Lung microvascular endothelial cell (primary cell): ENCODE data around the gene PEX12. TPM values are rescaled to one million over a fixed set of nuclear protein-coding genes. Genes with fewer than 3 reads are reported as not detected.
"Not testable (repeated sequence)": the region's sequence is repeated elsewhere in the genome, so short reads cannot be mapped to it uniquely, and the experiment has no call there.

Experiments used
- DNase-seq, 2 donors: peaks; one replicate each; pipeline versions ENCODE4 v3.0.0 to v3.0.0-alpha.2; 2010; ENCODE audit warnings: low read depth in 2 of 2
- total RNA-seq: library from RNA; depleted of rRNA; stranded (reverse); fragments of >200 nt; gene quantifications from 2 replicates; pipeline ENCODE4 v1.2.1, GENCODE V29; 2014

The PEX12 gene
- total RNA-seq, 1 donor from 2014 or later, result 3.6 TPM

- no peak for DNase-seq
These were observed 40.7 kb downstream of the PEX12 start, which contains the start of gene SLFN12L for GRCh38 chr17:35537601-35538141. Gene SLFN12L (minus strand): TSS chr17:35537678. CDS start chr17:35522364, 15,314 bp downstream.

- DNase-seq, result no peak
These were observed 41.7 kb downstream of the PEX12 start for GRCh38 chr17:35536664-35537171.

GRCh38 chr17:35535406-35535805, 43.0 kb downstream of the PEX12 start:
- not testable (repeated sequence) for DNase-seq

GRCh38 chr17:35534576-35535093, 43.7 kb downstream of the PEX12 start:
- no peak for DNase-seq

GRCh38 chr17:35531160-35531559, 47.2 kb downstream of the PEX12 start:
- DNase-seq, result no peak

GRCh38 chr17:35529866-35530265, 48.5 kb downstream of the PEX12 start:
- no peak for DNase-seq

- not testable (repeated sequence) for DNase-seq
These were observed 49.0 kb downstream of the PEX12 start for GRCh38 chr17:35529326-35529725.

Other genes with a start within 250 kb of the PEX12 start
- gene SLFN11, start 204.9 kb downstream of the PEX12 start, total RNA-seq, result 28.3 and 55.6 TPM in 2 replicates
- 25.9 and 50.4 TPM in 2 replicates for gene SLFN12, start 146.1 kb downstream of the PEX12 start, total RNA-seq
- gene SLFN13, start 129.8 kb downstream of the PEX12 start, total RNA-seq, result 0.65 and 2.2 TPM in 2 replicates
- 0.20 TPM in 1 of 2 replicates, not detected in the other for gene SLFN12L, start 40.9 kb downstream of the PEX12 start, total RNA-seq
- gene SLFN14, start 17.8 kb downstream of the PEX12 start, total RNA-seq, result not detected in 2 replicates
- 77.8 and 85.9 TPM in 2 replicates for gene AP2B1, start 8.8 kb upstream of the PEX12 start, total RNA-seq
- gene RASL10B, start 153.1 kb upstream of the PEX12 start, total RNA-seq, result under 0.01 TPM in 2 replicates
- gene GAS2L2, start 174.7 kb upstream of the PEX12 start, total RNA-seq, result under 0.01 TPM in 1 of 2 replicates, not detected in the other
- gene C17orf50, start 182.3 kb upstream of the PEX12 start, total RNA-seq, result not detected in 2 replicates
- gene MMP28, start 217.1 kb upstream of the PEX12 start, total RNA-seq, result 0.40 and 0.87 TPM in 2 replicates
- gene TAF15, start 230.9 kb upstream of the PEX12 start, total RNA-seq, result 54.5 and 65.7 TPM in 2 replicates